NCI-H1105 (cell line): Measurements from ENCODE around the gene OR2A2.
"Not testable (repeated sequence)": the region's sequence is repeated elsewhere in the genome, so short reads cannot be mapped to it uniquely, and the experiment has no call there.

ENCODE experiments used
- DNase-seq: peaks from one replicate; lab custom pipeline; 2025; lab: John Stamatoyannopoulos, UW

Gene OR2A2

DNA sequence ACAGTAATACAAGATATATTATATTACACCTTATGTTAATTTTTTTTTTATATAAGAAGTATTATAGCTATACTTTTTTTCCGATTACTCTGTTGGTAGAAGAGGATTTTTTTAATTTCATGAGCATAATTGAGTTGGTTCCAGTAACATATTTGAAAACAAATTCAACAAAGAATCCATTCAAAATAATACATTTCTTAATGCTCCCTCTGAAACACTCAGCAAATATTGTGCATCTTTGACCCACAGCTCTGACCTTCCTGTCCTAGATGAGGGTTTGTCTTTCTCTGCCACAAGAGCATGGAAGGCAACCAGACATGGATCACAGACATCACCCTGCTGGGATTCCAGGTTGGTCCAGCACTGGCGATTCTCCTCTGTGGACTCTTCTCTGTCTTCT lies at the start of gene OR2A2:
Gene OR2A2, plus strand, starts transcription at position 301 of the 400 bp plus-strand sequence. Its CDS starts 0 bp downstream, at position 301.
- no peak for DNase-seq

- DNase-seq: no peak
Measured at GRCh38 chr7:144063710-144064109, 45.7 kb upstream of the OR2A2 start.

DNA sequence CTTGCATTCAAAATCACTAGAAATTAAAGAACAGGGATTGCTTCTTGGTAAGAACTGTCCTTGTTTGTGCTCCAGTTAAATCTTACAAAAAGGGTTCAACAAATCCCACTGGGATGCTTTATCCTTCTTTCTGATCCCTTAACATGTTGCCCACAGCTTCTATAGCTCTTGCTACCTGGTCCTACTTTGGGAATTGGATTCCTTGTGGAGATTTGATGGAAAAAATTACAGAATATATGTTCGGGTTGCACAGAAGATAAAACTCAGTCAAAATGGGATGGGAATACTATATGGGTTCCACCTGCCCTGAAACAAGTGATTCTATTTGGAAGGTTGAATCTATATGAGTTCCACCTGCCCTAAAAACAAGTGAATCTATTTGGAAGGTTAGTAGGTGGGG lies 39.9 kb upstream of the OR2A2 start, which contains the start of gene OR2A25:
Gene OR2A25, plus strand, starts transcription at position 301 of the 400 bp plus-strand sequence. CDS start 4,409 bp downstream, outside the sequence.
- DNase-seq: no peak

DNA sequence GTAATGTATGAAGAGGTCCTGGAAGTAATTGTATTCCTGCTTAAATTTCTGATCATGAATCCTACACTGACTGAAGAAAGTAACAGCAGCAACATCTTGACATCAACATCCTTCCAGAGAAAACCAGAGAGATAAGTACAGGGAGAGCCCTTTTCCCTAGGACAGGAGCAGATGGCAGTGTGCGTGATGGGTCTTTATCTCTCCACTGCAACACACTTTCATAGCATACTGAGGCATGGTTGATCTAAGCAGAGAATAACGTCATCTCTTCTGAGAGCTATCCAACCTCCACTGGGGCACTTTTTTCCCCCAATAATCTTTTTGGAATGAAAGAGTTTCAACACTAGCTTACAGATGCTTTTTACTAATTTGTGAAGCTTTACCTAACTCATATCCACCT lies 39.4 kb upstream of the OR2A2 start:
- DNase-seq: no peak

DNA sequence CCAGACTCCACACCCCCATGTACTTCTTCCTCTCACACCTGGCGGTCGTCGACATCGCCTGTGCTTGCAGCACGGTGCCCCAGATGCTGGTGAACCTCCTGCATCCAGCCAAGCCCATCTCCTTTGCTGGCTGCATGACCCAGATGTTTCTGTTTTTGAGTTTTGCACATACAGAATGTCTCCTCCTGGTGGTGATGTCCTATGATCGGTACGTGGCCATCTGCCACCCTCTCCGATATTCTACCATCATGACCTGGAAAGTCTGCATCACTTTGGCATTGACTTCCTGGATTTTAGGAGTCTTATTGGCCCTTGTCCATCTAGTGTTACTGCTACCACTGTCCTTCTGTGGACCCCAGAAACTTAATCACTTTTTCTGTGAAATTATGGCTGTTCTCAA lies 35.0 kb upstream of the OR2A2 start:
- DNase-seq: no peak

- no peak for DNase-seq
Measured at GRCh38 chr7:144085978-144086377, 23.4 kb upstream of the OR2A2 start, which contains the start of gene OR2A12. TSS of gene OR2A12 (plus strand) at chr7:144086278. CDS start at chr7:144095108, 8,830 bp downstream.

DNA sequence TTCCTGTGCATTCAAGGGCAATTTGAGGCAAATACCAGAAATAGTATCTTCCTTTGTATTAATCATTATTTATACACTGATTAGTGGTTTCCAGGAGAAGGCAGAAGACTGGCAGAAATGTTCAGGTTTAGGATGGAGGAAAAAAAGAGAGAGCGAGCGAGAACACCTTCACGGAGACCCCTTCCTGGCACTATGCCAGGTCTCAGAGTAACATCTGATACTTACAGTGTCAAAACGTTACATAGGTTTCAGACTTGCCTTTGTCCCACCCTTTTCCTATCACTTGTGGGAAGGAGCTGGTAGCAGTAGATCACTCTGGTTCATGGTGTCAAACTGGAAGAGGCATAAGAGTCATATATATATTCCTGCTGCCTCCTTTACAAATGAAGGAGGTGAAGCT lies 22.7 kb upstream of the OR2A2 start:
- DNase-seq: no peak

DNA sequence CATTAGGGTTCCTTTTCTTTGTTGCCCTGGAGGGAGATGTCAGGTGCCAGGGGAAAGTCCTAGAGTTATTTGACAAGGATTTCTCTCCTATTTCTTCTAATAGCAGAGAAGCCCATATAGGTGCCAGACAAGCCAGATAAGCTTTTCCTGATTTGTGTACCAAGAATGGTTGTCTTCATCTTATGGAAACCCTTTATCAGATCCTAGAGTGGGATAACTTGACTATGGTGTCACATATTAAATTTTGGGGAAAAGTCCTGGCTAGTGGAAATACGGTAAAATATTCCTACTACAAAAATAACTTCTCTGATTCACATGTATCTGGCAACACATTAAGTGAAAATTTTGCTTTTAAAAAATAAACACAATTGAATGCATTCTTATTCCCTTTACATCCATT lies 22.2 kb upstream of the OR2A2 start:
- no peak for DNase-seq

DNA sequence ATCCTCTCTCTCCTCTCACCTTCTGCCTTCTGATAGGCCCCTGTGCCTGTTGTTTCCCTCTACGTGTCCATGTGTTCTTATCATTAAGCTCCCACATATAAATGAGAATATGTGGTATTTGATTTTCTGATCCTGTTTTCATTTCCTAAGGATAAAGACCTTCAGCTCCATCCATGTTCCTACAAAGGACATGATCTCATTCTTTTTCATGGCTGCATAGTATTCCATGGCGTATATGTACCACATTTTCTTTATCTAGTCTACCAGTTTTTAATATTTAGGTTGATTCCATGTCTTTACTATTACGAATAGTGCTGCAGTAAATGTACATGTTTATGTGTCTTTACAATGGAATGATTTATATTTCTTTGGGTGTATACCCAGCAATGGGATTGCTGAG lies 18.7 kb upstream of the OR2A2 start:
- no peak for DNase-seq

- DNase-seq: no peak
Measured at GRCh38 chr7:144098776-144099175, 10.6 kb upstream of the OR2A2 start.

DNA sequence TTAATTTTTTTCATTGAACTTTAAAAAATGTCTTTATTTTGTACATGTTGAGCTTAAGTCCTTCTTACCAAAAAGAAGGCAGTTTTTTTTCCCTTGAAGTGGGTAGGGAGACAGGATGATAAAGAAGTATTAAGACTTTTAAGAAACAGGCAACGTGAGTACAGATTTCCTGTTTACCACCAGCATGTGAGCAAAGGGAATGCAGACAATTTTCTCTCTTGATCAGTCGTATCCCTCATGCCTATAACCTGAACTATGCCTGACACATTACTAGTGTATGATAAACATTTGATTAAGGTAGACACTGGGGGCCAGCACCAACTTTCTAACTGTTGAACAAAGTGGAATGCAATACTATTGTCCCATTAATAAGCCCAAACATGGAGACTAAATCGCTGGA lies 8.8 kb upstream of the OR2A2 start:
- DNase-seq: no peak

DNA sequence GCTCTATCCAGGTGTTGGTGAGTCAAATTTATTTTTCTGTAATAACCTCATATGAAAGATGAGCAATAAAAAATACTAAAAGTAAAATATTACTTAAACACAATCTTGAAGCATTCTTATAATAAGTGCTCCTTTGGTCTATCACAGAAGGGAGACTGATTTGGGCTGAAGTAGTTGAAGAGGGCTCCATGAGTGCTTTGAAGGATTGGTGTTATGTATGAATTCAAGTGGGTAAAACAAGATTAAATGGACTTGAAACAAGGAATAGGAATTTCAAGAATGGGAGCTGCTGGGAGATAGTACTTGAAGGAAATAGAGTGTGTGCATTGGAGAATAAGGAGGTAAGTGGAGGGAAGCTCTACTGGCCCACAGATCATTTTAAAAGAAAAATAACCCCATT lies 7.3 kb upstream of the OR2A2 start:
- DNase-seq: no peak

- DNase-seq: no peak
Measured at GRCh38 chr7:144105211-144105610, 4.2 kb upstream of the OR2A2 start.

- no peak for DNase-seq
Measured at GRCh38 chr7:144110272-144110671, 889 bp downstream of the OR2A2 start.

DNA sequence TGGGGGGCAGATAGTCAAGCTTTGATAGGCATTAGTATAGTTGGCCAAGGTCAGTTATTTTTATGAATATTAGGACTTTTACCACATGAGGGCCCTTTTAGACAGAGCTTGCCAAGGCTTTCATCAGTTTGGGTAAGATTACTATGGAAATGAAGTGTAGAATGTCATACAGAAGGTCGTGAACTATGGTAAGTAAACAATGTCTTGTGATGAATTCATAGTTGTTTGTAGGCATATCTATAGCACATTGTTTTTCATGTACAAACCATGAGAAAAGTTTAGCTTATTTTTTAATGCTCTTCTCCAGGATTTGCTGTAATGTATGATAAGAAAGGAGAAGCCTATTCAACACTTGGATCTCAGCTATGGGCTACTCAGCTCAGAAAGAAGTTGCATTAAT lies 4.3 kb downstream of the OR2A2 start:
- no peak for DNase-seq

GRCh38 chr7:144118341-144118740 lies 9.0 kb downstream of the OR2A2 start:
- no peak for DNase-seq

- no peak for DNase-seq
Measured at GRCh38 chr7:144122876-144123275, 13.5 kb downstream of the OR2A2 start, which contains the start of gene OR2A14. TSS of gene OR2A14 (plus strand) at chr7:144123176. CDS start at chr7:144129113, 5,937 bp downstream.

GRCh38 chr7:144127714-144128334 lies 18.4 kb downstream of the OR2A2 start:
- DNase-seq: peak; percentile 87

GRCh38 chr7:144129601-144130000 lies 20.2 kb downstream of the OR2A2 start:
- DNase-seq: not testable (repeated sequence)

DNA sequence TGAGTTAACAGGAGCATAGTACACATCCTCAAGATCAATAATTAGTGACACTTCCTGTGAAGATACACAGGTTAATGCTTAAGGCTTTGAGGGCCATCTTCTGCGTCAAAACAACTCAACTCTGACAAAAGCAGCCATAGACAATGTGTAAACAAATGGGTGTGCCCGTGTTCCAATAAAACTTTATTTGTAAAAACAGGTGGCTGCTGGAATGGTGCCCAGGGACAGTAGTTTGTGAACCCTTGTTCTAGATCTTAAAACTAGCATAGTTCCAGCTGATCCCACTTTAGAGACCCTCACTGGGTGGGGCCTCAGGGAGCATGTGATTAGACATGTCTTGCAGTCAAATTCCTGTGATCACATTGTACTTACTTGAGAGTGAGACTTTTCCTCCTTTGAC lies 21.3 kb downstream of the OR2A2 start:
- DNase-seq: no peak

DNA sequence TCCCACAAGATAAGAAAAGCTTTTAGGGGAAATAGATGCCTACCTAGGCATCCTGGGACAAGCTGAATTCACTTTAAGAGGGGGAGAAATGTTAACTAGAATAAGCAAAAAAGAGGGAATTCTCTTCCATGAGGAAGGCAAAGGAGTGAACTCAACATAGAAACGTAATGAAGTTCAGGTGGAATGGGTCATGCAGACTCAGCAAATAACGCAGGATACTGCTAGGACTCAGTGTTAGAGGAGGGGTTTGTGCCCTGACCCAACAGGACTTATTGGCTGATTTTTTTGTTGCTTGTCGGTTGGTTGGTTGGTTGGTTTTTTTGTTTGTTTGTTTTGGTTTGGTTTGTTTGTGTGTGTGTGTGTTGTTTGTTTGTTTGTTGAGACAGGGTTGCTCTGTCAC lies 22.9 kb downstream of the OR2A2 start:
- DNase-seq: no peak

GRCh38 chr7:144133307-144133706 lies 23.9 kb downstream of the OR2A2 start:
- no peak for DNase-seq

DNA sequence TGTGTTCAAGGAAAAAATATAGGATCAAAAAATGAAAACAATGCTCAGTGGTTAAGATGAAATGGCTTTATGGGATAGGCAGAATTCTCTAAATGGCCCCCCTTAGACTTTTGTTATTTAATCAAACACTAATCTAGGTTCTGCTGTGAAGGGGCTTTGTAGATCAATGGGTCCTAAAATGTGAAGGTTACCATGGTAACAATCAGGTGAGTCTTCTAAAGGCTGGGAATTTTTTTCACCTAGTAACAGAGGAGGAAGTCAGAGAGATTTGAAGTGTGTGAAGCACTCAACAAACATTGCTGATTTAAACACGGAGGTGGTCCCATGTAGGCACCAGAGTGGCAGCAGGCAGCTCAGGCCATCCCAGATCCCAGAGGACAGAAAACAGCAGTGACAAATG lies 24.7 kb downstream of the OR2A2 start:
- no peak for DNase-seq

DNA sequence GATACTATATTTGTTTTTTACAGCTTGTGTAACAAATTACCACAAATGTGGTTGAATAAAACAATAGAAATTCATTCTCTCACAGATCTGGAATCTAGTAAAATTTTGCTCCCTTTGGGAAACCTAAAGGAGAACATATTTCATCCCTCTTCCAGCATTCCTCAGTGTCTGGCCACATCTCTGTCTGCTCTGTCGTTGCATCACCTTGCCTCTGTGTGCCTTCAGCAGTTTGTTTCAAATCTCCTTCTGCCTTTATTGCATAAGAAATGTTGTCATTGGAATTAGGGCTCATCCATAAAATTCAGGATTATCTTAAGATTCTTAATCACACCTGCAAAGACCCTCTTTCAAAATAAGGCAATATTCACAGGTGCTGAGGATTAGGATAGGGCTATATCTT lies 28.1 kb downstream of the OR2A2 start:
- DNase-seq: no peak
